CD14-positive monocyte (primary cell): ENCODE data around the gene SLC1A2. TPM values are rescaled to one million over a fixed set of nuclear protein-coding genes. Genes with fewer than 3 reads are reported as not detected.

Experiments used
- DNase-seq, 3 donors: peaks; one replicate each; pipeline ENCODE4 v3.0.0-alpha.2; 2011 to 2022
- H2AFZ ChIP-seq: 2 replicates; pipeline ENCODE4 v1.6.0; 2012; ENCODE audit warnings: mild to moderate bottlenecking, low read depth, low read length, inconsistent platforms; ENCODE audit not compliant: insufficient read depth, poor library complexity, severe bottlenecking
- H3K27ac ChIP-seq, 2 donors: 1 replicate in 1 of 2; 2 replicates in 1 of 2; pipeline ENCODE4 v1.5.1; 2012 to 2013; ENCODE audit warnings: low read length in 2 of 2, control low read depth in 1 of 2, inconsistent platforms in 1 of 2, low read depth in 1 of 2, mild to moderate bottlenecking in 1 of 2
- H3K27me3 ChIP-seq, 2 donors: one replicate each; pipeline versions ENCODE4 v1.6.0 to v1.6.1; 2011 to 2013; ENCODE audit warnings: low read length in 2 of 2; ENCODE audit not compliant: control insufficient read depth in 2 of 2, insufficient read depth in 2 of 2
- H3K36me3 ChIP-seq, 2 donors: replicated peaks in 1 of 2; 1 replicate in 1 of 2; 2 replicates in 1 of 2; pipeline versions ENCODE4 v1.5.1 to v1.6.1; 2012 to 2013; ENCODE audit warnings: low read length in 2 of 2, control low read depth in 1 of 2, inconsistent platforms in 1 of 2, mild to moderate bottlenecking in 1 of 2; ENCODE audit not compliant: insufficient read depth in 2 of 2, control insufficient read depth in 1 of 2
- H3K4me1 ChIP-seq, 2 donors: 1 replicate in 1 of 2; 2 replicates in 1 of 2; pipeline versions ENCODE4 v1.5.1 to v1.6.1; 2012 to 2013; ENCODE audit warnings: low read length in 2 of 2, control low read depth in 1 of 2, inconsistent platforms in 1 of 2, mild to moderate bottlenecking in 1 of 2, moderate library complexity in 1 of 2; ENCODE audit not compliant: insufficient read depth in 2 of 2, control insufficient read depth in 1 of 2
- H3K4me2 ChIP-seq: replicated peaks from 2 replicates; pipeline ENCODE3; 2012; ENCODE audit warnings: low read length, moderate library complexity, mild to moderate bottlenecking; ENCODE audit not compliant: poor library complexity, severe bottlenecking; ENCODE audit errors: extremely low read depth
- H3K4me3 ChIP-seq, 3 experiments: fragments of 200-600 bp in 1 of 3; sonication (generic) in 1 of 3; replicated peaks in 1 of 3; 1 replicate in 2 of 3; 2 replicates in 1 of 3; pipeline ENCODE4 v1.5.1; 2011 to 2013; ENCODE audit warnings: low read length in 3 of 3, mild to moderate bottlenecking in 3 of 3, control low read depth in 2 of 3, low read depth in 2 of 3, inconsistent platforms in 1 of 3, moderate library complexity in 1 of 3
- H3K79me2 ChIP-seq: 2 replicates; pipeline ENCODE4 v1.6.0; 2012; ENCODE audit warnings: mild to moderate bottlenecking, control low read depth, inconsistent platforms, low read length, moderate library complexity; ENCODE audit not compliant: insufficient read depth
- H3K9ac ChIP-seq: 2 replicates; pipeline ENCODE4 v1.6.0; 2017; ENCODE audit warnings: low read length, mild to moderate bottlenecking; ENCODE audit not compliant: insufficient read depth, poor library complexity, severe bottlenecking
- H3K9me3 ChIP-seq, 2 donors: replicated peaks in 1 of 2; 1 replicate in 1 of 2; 2 replicates in 1 of 2; pipeline versions ENCODE4 v1.5.1 to v1.6.1; 2012 to 2013; ENCODE audit warnings: low read length in 2 of 2, control low read depth in 1 of 2; ENCODE audit not compliant: control insufficient read depth in 1 of 2, insufficient read depth in 1 of 2
- H4K20me1 ChIP-seq: 2 replicates; pipeline ENCODE4 v1.6.0; 2012; ENCODE audit warnings: mild to moderate bottlenecking, low read length, control low read depth, moderate library complexity; ENCODE audit not compliant: insufficient read depth
- H3K27ac Mint-ChIP-seq, 7 donors: one replicate each; pipeline ENCODE4 v1.8.0; 2020; ENCODE audit warnings: mild to moderate bottlenecking in 7 of 7, mixed read lengths in 7 of 7, moderate library complexity in 6 of 7, inconsistent platforms in 2 of 7
- H3K27me3 Mint-ChIP-seq, 3 donors: one replicate each; pipeline ENCODE4 v1.8.0; 2021 to 2022; ENCODE audit warnings: low read depth in 3 of 3, mild to moderate bottlenecking in 3 of 3, mixed read lengths in 3 of 3, moderate library complexity in 3 of 3, inconsistent platforms in 1 of 3
- H3K36me3 Mint-ChIP-seq, 2 donors: one replicate each; pipeline ENCODE4 v1.8.0; 2020; ENCODE audit warnings: mixed read lengths in 2 of 2, inconsistent platforms in 1 of 2, mild to moderate bottlenecking in 1 of 2
- H3K4me1 Mint-ChIP-seq: one replicate; pipeline ENCODE4 v1.8.0; 2020; ENCODE audit warnings: mild to moderate bottlenecking, mixed read lengths
- H3K4me3 Mint-ChIP-seq, 2 donors: one replicate each; pipeline ENCODE4 v1.8.0; 2020; ENCODE audit warnings: mild to moderate bottlenecking in 2 of 2, mixed read lengths in 2 of 2, moderate library complexity in 1 of 2
- H3K9me3 Mint-ChIP-seq, 7 donors: one replicate each; pipeline ENCODE4 v1.8.0; 2020 to 2022; ENCODE audit warnings: mixed read lengths in 7 of 7, mild to moderate bottlenecking in 6 of 7, moderate library complexity in 6 of 7, inconsistent platforms in 2 of 7
- WGBS: methylation state at CpG from one replicate; pipeline ENCODE4 v1.1.5; 2013; ENCODE audit warnings: missing lambda C conversion rate; ENCODE audit not compliant: insufficient coverage; 5-methylcytosine and 5-hydroxymethylcytosine counted together
- intact Hi-C, 2 donors: fragments of 100-400 bp; cut with micrococcal nuclease; formaldehyde crosslinking; loops; one replicate each; pipeline versions ENCODE4 v1.15.0 to v1.15.1; 2023
- polyA plus RNA-seq, 3 donors: library from polyadenylated mRNA; depleted of rRNA in 1 of 3; unstranded in 2 of 3; stranded (reverse) in 1 of 3; fragments of 300-500 nt in 2 of 3; fragments of >200 nt in 1 of 3; fragmentation: Illumina TruSeq in 2 of 3; gene quantifications; 1 replicate in 2 of 3; 2 replicates in 1 of 3; pipeline ENCODE4 v1.2.3, GENCODE V29; 2012 to 2021
- TF ChIP-seq, protein P1 (sequence below): fragments of 200-600 bp; IDR thresholded peaks from one replicate; pipeline ENCODE4 v1.8.0; 2022; ENCODE audit warnings: antibody characterized with exemption, mild to moderate bottlenecking

Gene SLC1A2
- polyA plus RNA-seq, 3 donors: 0.07 TPM; not detected in 2

DNA sequence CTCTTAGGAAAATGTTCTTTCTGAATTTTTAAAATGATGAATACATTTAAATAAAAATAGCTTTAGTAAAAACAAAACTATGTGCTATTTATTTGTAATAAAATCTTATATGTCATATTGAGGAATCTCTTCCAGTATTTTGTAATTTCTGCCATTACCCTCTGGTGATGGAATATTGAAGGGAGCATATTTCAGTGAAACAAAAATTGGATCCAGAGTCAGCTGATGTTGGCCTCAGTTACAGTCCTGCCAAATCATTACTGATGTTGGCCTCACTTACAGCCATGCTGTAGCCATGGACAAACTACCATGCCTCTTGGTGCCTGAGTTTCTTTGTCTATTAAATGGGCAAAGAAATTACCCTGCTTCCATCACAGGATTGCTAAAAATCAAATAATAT, 133.2 kb downstream of the SLC1A2 start:
- H3K36me3 ChIP-seq: no peaks in the 10 kb centered on the region
- H3K79me2 ChIP-seq: no peaks in the 10 kb centered on the region
- H3K9me3 ChIP-seq: no peaks in the 10 kb centered on the region
- no peak overlapping the region for H3K27ac Mint-ChIP-seq
- no peak overlapping the region for H3K4me2 ChIP-seq
- no peak overlapping the region for H2AFZ ChIP-seq
- H3K27me3 Mint-ChIP-seq: no peaks in the 10 kb centered on the region
- TF ChIP-seq, protein P1, sequence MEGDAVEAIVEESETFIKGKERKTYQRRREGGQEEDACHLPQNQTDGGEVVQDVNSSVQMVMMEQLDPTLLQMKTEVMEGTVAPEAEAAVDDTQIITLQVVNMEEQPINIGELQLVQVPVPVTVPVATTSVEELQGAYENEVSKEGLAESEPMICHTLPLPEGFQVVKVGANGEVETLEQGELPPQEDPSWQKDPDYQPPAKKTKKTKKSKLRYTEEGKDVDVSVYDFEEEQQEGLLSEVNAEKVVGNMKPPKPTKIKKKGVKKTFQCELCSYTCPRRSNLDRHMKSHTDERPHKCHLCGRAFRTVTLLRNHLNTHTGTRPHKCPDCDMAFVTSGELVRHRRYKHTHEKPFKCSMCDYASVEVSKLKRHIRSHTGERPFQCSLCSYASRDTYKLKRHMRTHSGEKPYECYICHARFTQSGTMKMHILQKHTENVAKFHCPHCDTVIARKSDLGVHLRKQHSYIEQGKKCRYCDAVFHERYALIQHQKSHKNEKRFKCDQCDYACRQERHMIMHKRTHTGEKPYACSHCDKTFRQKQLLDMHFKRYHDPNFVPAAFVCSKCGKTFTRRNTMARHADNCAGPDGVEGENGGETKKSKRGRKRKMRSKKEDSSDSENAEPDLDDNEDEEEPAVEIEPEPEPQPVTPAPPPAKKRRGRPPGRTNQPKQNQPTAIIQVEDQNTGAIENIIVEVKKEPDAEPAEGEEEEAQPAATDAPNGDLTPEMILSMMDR: no peak
- H3K4me3 Mint-ChIP-seq: no peak overlapping the region
- H3K27ac ChIP-seq: no peak overlapping the region
- no peak for DNase-seq
- intact Hi-C loops: no loop called here
- no peak overlapping the region for H3K4me3 ChIP-seq
- no peaks in the 10 kb centered on the region for H4K20me1 ChIP-seq
- peaks cover 29% of the 10 kb centered on the region for H3K4me1 Mint-ChIP-seq
- H3K36me3 Mint-ChIP-seq: no peaks in the 10 kb centered on the region
- H3K9ac ChIP-seq: no peak overlapping the region
- H3K4me1 ChIP-seq: peaks cover 4 to 36% of the 10 kb centered on the region in 2 donors
- no peaks in the 10 kb centered on the region for H3K27me3 ChIP-seq
- H3K9me3 Mint-ChIP-seq: no peaks in the 10 kb centered on the region

DNA sequence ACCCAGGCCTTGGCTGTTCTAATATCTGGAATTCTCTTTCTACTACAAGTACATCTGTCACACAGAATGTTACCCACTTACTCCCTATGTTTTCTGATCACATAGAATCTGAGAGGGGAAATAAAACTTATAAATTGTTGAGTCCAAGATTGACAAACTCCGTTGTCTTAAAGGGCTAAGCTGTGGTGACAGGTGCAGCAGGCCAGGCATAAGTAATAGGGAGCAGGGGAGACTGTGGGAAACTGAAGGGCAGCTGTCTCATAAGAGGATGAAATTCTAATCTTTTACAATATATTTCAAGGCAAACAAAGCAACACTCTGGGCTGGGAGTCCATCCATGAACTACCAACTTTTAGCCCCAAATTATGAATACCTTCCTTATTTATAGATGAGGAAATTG, 133.9 kb downstream of the SLC1A2 start:
- no peaks in the 10 kb centered on the region for H3K9me3 ChIP-seq
- no peak overlapping the region for H3K9ac ChIP-seq
- no CpG with 5 or more reads among the region's 1 CpG for WGBS
- H2AFZ ChIP-seq: no peak overlapping the region
- H3K9me3 Mint-ChIP-seq: peaks cover 0 to 3% (median 0%) of the 10 kb centered on the region in 7 donors
- TF ChIP-seq, protein P1: no peak
- no peaks in the 10 kb centered on the region for H3K36me3 ChIP-seq
- H3K4me3 ChIP-seq: no peak overlapping the region
- H3K27ac ChIP-seq: no peak overlapping the region
- intact Hi-C loops: no loop called here
- no peak overlapping the region for H3K4me2 ChIP-seq
- H3K4me1 Mint-ChIP-seq: peaks cover 29% of the 10 kb centered on the region
- peaks cover 4 to 30% of the 10 kb centered on the region in 2 donors for H3K4me1 ChIP-seq
- no peaks in the 10 kb centered on the region for H3K36me3 Mint-ChIP-seq
- no peak overlapping the region for H3K4me3 Mint-ChIP-seq
- no peaks in the 10 kb centered on the region for H3K79me2 ChIP-seq
- no peaks in the 10 kb centered on the region for H3K27me3 Mint-ChIP-seq
- no peak for DNase-seq
- H4K20me1 ChIP-seq: no peaks in the 10 kb centered on the region
- H3K27ac Mint-ChIP-seq: no peak overlapping the region
- no peaks in the 10 kb centered on the region for H3K27me3 ChIP-seq
